ENCODE measurements around the gene UCK1. TPM values are rescaled to one million over a fixed set of nuclear protein-coding genes. Genes with fewer than 3 reads are reported as not detected.

Gene UCK1
- total and polyA plus RNA-seq, 2 of the 4 experiments (the other 2 are of a cell fraction), result 17.9 to 21.4 TPM

DNA sequence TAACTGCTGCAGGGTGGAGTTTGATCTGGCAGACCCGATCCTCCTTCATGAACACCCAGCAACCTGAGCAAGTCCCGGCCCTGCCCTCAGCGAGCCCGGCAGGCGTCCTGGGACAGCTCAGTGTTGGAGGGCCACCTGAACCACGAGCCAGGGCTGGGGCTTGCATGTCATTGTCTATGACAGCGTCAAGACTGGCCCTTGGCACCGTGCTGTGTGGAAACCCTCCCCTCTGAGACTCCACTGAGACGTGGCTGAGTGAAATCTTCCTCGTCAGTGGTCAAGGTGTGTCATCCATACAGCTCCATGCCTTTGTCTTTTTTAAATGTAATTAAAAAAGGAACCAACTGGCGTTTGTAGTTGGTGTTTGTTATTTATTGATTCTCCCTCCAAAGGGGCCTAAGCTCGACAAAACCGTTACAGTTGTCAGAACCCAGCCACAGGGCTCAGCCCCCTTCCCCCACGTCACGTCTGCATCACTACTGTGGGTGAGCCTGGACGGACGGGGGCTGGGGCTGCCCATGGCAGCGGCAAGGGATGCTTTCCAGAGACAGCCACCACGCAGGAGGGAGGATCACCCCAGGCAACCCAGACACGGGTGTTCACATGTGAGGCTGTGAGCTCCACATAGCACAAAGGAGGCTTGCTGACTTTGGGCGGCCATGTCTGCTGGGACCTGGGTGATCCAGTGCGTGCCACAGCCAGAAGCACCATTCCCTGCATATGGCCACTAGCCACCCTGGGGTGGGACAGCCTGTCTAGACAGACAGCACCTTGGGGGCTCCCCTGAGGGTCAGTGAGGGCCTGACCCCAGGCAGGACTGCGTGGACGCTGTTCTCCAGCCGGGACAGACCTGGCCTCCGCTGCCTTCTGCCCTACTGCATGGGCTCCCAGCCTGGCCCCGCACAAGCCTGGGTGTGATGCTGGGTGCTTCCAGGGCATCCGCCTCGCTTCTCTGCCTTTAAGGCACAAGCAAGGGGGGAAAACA lies 7.3 kb downstream of the UCK1 start:
- dilution Hi-C loops (cut with HindIII; ENCODE audit: low sequenced_read_pairs, unreplicated experiment), result no loop called here
- DNase-seq, result no peak
- TF ChIP-seq CEBPB (IDR thresholded peaks at IDR 0.05; ENCODE audit: low read depth, low read length) (no peak), RCOR1 (IDR thresholded peaks at IDR 0.05; ENCODE audit: insufficient replicate concordance, low read length) (no peak), MAFK (IDR thresholded peaks at IDR 0.05; ENCODE audit: low read depth, low read length) (no peak), SMC3 (IDR thresholded peaks at IDR 0.05; ENCODE audit: low read depth, low read length) (no peak), MAZ (IDR thresholded peaks at IDR 0.05; ENCODE audit: borderline replicate concordance, low read depth, low read length) (no peak), BHLHE40 (IDR thresholded peaks at IDR 0.05; ENCODE audit: low read depth, low read length) (no peak), POLR2A (IDR thresholded peaks at IDR 0.05; ENCODE audit: low read depth, low read length) (no peak), RAD21 (IDR thresholded peaks at IDR 0.05; ENCODE audit: low read length) (no peak), MXI1 (IDR thresholded peaks at IDR 0.05; ENCODE audit: borderline replicate concordance, low read depth, low read length) (no peak), CHD1 (IDR thresholded peaks at IDR 0.05; ENCODE audit: low read depth, low read length) (no peak), NFE2L2 (IDR thresholded peaks at IDR 0.05; ENCODE audit: low read depth, low read length) (no peak)
- TF ChIP-seq, protein P1, sequence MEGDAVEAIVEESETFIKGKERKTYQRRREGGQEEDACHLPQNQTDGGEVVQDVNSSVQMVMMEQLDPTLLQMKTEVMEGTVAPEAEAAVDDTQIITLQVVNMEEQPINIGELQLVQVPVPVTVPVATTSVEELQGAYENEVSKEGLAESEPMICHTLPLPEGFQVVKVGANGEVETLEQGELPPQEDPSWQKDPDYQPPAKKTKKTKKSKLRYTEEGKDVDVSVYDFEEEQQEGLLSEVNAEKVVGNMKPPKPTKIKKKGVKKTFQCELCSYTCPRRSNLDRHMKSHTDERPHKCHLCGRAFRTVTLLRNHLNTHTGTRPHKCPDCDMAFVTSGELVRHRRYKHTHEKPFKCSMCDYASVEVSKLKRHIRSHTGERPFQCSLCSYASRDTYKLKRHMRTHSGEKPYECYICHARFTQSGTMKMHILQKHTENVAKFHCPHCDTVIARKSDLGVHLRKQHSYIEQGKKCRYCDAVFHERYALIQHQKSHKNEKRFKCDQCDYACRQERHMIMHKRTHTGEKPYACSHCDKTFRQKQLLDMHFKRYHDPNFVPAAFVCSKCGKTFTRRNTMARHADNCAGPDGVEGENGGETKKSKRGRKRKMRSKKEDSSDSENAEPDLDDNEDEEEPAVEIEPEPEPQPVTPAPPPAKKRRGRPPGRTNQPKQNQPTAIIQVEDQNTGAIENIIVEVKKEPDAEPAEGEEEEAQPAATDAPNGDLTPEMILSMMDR (conservative IDR thresholded peaks at IDR 0.05; ENCODE audit: low read depth, low read length), result no peak
- TF ChIP-seq, protein P2, sequence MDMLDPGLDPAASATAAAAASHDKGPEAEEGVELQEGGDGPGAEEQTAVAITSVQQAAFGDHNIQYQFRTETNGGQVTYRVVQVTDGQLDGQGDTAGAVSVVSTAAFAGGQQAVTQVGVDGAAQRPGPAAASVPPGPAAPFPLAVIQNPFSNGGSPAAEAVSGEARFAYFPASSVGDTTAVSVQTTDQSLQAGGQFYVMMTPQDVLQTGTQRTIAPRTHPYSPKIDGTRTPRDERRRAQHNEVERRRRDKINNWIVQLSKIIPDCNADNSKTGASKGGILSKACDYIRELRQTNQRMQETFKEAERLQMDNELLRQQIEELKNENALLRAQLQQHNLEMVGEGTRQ (IDR thresholded peaks at IDR 0.05; ENCODE audit: low read depth, low read length), result no peak
- TF ChIP-seq, protein P3, sequence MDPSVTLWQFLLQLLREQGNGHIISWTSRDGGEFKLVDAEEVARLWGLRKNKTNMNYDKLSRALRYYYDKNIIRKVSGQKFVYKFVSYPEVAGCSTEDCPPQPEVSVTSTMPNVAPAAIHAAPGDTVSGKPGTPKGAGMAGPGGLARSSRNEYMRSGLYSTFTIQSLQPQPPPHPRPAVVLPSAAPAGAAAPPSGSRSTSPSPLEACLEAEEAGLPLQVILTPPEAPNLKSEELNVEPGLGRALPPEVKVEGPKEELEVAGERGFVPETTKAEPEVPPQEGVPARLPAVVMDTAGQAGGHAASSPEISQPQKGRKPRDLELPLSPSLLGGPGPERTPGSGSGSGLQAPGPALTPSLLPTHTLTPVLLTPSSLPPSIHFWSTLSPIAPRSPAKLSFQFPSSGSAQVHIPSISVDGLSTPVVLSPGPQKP (IDR thresholded peaks at IDR 0.05; ENCODE audit: borderline replicate concordance, low read depth, low read length), result no peak

More for the DNA sequence above, 7.3 kb downstream of the UCK1 start:
- CTCF ChIA-PET, result no interaction called here
- 87% methylated on average over 13 of the region's 29 CpGs; no CpG with 5 or more reads in 1 of the 2 experiments for WGBS, 2 experiments (ENCODE audit: extremely low coverage in 2 of 2, insufficient read length in 1 of 2)
- intact Hi-C loops (cut with micrococcal nuclease) (no loop called here), in situ Hi-C loops (cut with MboI; ENCODE audit: low sequenced_read_pairs) (no loop called here)
- no TSS peak for BruUV-seq (replicated peaks)
- Histone ChIP-seq H3K36me3 (ENCODE audit: control insufficient read depth, insufficient read depth, low read length) (peaks cover 75% of the 10 kb centered on the region), H3K14ac (replicated peaks; ENCODE audit: low read depth, low read length) (no peak overlapping the region), H2BK120ac (ENCODE audit: low read depth, low read length) (no peak overlapping the region), H2BK5ac (ENCODE audit: low read depth, low read length, poor library complexity, severe bottlenecking) (no peak overlapping the region), H3K79me1 (ENCODE audit: low read depth in 1 of 2, low read length in 2 of 2) (0 out of 4 replicates have a peak, but pooled peaks cover under 1 to 1% of the 10 kb centered on the region in 2 experiments), H3K4me3 (ENCODE audit: insufficient read depth, low read depth, low read length) (no peak overlapping the region), H3K56ac (ENCODE audit: extremely low read depth, insufficient read depth, low read length) (no peak overlapping the region), H3K4me1 (ENCODE audit: control insufficient read depth, insufficient read depth, low read length) (no peaks in the 10 kb centered on the region), H2AFZ (replicated peaks; ENCODE audit: low read length, poor library complexity) (no peak overlapping the region), H3K27me3 (ENCODE audit: control insufficient read depth, insufficient read depth, low read length) (no peaks in the 10 kb centered on the region), H2BK15ac (ENCODE audit: low read depth, low read length) (no peak overlapping the region), H2AK9ac (replicated peaks; ENCODE audit: low read depth, low read length, poor library complexity) (no peak overlapping the region), H3K27ac (ENCODE audit: insufficient read depth, low read length) (no peak overlapping the region), H3K9me3 (ENCODE audit: control insufficient read depth, insufficient read depth, low read length) (no peaks in the 10 kb centered on the region), H3K4ac (ENCODE audit: low read depth, low read length) (no peak overlapping the region), H4K20me1 (ENCODE audit: insufficient read depth, low read length) (peaks cover 9% of the 10 kb centered on the region; the same call in 1 of the 2 replicates), H4K91ac (ENCODE audit: insufficient read depth, low read depth, low read length) (no peak overlapping the region), H3K9me1 (ENCODE audit: insufficient read depth, low read length) (no peaks in the 10 kb centered on the region), H3K9ac (ENCODE audit: low read depth, low read length) (no peak overlapping the region), H4K5ac (ENCODE audit: low read depth, low read length) (no peak overlapping the region), H3K23ac (ENCODE audit: low read depth, low read length) (no peak overlapping the region), H4K8ac (ENCODE audit: low read depth in 2 of 2, low read length in 2 of 2) (no peak overlapping the region), H3K4me2 (ENCODE audit: low read depth, low read length) (no peak overlapping the region), H3K18ac (ENCODE audit: low read depth, low read length) (no peak overlapping the region), H2BK20ac (ENCODE audit: low read depth, low read length) (no peak overlapping the region), H2AK5ac (ENCODE audit: low read depth, low read length) (no peak overlapping the region)
- peak; percentile 12; the same call in 1 of the 2 replicates for ATAC-seq (ENCODE audit: low read depth)
- POLR2A ChIA-PET (ENCODE audit: unreplicated experiment), result no interaction called here
